Measurements from ENCODE around the gene GNAQ. TPM values are rescaled to one million over a fixed set of nuclear protein-coding genes. Genes with fewer than 3 reads are reported as not detected.

Gene GNAQ
- total and polyA plus RNA-seq, 2 of the 13 experiments (the other 11 are each of a cell fraction or from before 2014, with no cell fraction given) = 16.5 to 17.7 TPM

- no TSS peak for BruUV-seq (replicated peaks)
- WGBS (ENCODE audit: low lambda C conversion rate) = 97% methylated on average over 3 of the region's 3 CpGs
- ChIA-PET POLR2A (no interaction called here), CTCF (ENCODE audit: low intra/inter-chr PET ratio, low total read pairs) (no interaction called here)
- DNase-seq (ENCODE audit: low spot score) (no peak), ATAC-seq (no peak), FAIRE-seq (no peak)
- no peak overlapping the region for H3K4me2 ChIP-seq (ENCODE audit: low read depth, low read length)
- 0 out of 2 replicates have a peak, but pooled peaks cover 4% of the 10 kb centered on the region for H4K20me1 ChIP-seq (ENCODE audit: insufficient read depth, low read length)
- TF ChIP-seq NR0B2 (CRISPR knock-in tag; IDR thresholded peaks at IDR 0.05) (no peak), ZNF362 (CRISPR knock-in tag; IDR thresholded peaks at IDR 0.05; ENCODE audit: borderline replicate concordance) (no peak)
- H3K9me3 ChIP-seq (ENCODE audit: low read length) = no peaks in the 10 kb centered on the region
- no peaks in the 10 kb centered on the region for H3K36me3 ChIP-seq (replicated peaks in 1 of 2; ENCODE audit: control insufficient read depth in 1 of 2, insufficient read depth in 2 of 2, low read length in 2 of 2)
- H3K27me3 ChIP-seq (ENCODE audit: control insufficient read depth in 1 of 2, insufficient read depth in 2 of 2, low read length in 2 of 2) = no peaks in the 10 kb centered on the region
- intact Hi-C loops (cut with micrococcal nuclease; ENCODE audit: unreplicated experiment) = no loop called here
- no peaks in the 10 kb centered on the region for H3K79me2 ChIP-seq (ENCODE audit: insufficient read depth, low read length)
- no peak overlapping the region for H3K4me3 ChIP-seq (replicated peaks in 1 of 3; ENCODE audit: insufficient read depth in 1 of 3, low read depth in 2 of 3, low read length in 3 of 3)
- no peak overlapping the region for H2AFZ ChIP-seq (ENCODE audit: low read length)
- H3K9ac ChIP-seq (ENCODE audit: insufficient read depth, low read depth, low read length) = no peak overlapping the region
- no peak overlapping the region for H3K27ac ChIP-seq (ENCODE audit: extremely low read length, insufficient read depth, low read length)
- H3K4me1 ChIP-seq (ENCODE audit: insufficient read depth, low read length) = peaks cover 26% of the 10 kb centered on the region
- in situ Hi-C loops (cut with HindIII; ENCODE audit: extremely low pct_ligation_motif_present, low pct_unique_long_range_greater_than_20kb) = no loop called here
Observed at GRCh38 chr9:77876590-77876989, 155.0 kb downstream of the GNAQ start.

GRCh38 chr9:77876091-77876490, 155.5 kb downstream of the GNAQ start:
- BruUV-seq (replicated peaks) = no TSS peak
- Histone ChIP-seq H3K4me3 (replicated peaks in 1 of 3; ENCODE audit: insufficient read depth in 1 of 3, low read depth in 2 of 3, low read length in 3 of 3) (no peak overlapping the region), H3K4me2 (ENCODE audit: low read depth, low read length) (no peak overlapping the region), H3K9ac (ENCODE audit: insufficient read depth, low read depth, low read length) (no peak overlapping the region), H4K20me1 (ENCODE audit: insufficient read depth, low read length) (0 out of 2 replicates have a peak, but pooled peaks cover 4% of the 10 kb centered on the region), H2AFZ (ENCODE audit: low read length) (no peak overlapping the region), H3K27me3 (ENCODE audit: control insufficient read depth in 1 of 2, insufficient read depth in 2 of 2, low read length in 2 of 2) (no peaks in the 10 kb centered on the region), H3K79me2 (ENCODE audit: insufficient read depth, low read length) (no peaks in the 10 kb centered on the region), H3K9me3 (ENCODE audit: low read length) (no peaks in the 10 kb centered on the region), H3K4me1 (ENCODE audit: insufficient read depth, low read length) (peaks cover 21% of the 10 kb centered on the region), H3K36me3 (replicated peaks in 1 of 2; ENCODE audit: control insufficient read depth in 1 of 2, insufficient read depth in 2 of 2, low read length in 2 of 2) (no peaks in the 10 kb centered on the region), H3K27ac (ENCODE audit: extremely low read length, insufficient read depth, low read length) (no peak overlapping the region)
- ChIA-PET CTCF (ENCODE audit: low intra/inter-chr PET ratio, low total read pairs) (no interaction called here), POLR2A (no interaction called here)
- FAIRE-seq (no peak), DNase-seq (ENCODE audit: low spot score) (no peak), ATAC-seq (no peak)
- intact Hi-C loops (cut with micrococcal nuclease; ENCODE audit: unreplicated experiment) = no loop called here
- TF ChIP-seq SMARCE1 (IDR thresholded peaks at IDR 0.05; ENCODE audit: borderline replicate concordance) = no peak
- TF ChIP-seq NFE2L1 (CRISPR knock-in tag; IDR thresholded peaks at IDR 0.05; ENCODE audit: borderline replicate concordance) = no peak
- no peak for TF ChIP-seq AGO2 (optimal IDR thresholded peaks at IDR 0.05; ENCODE audit: low read depth, low read length)
- TF ChIP-seq KDM5B (CRISPR knock-in tag; IDR thresholded peaks at IDR 0.05; ENCODE audit: borderline replicate concordance) = no peak
- TF ChIP-seq ZNF160 (CRISPR knock-in tag; IDR thresholded peaks at IDR 0.05) = no peak
- TF ChIP-seq ZNF782 (CRISPR knock-in tag; IDR thresholded peaks at IDR 0.05; ENCODE audit: borderline replicate concordance) = no peak
- TF ChIP-seq ZNF691 (CRISPR knock-in tag; IDR thresholded peaks at IDR 0.05; ENCODE audit: borderline replicate concordance, low read depth) = no peak
- no peak for TF ChIP-seq CBFB (CRISPR knock-in tag; IDR thresholded peaks at IDR 0.05)
- TF ChIP-seq MED13 (CRISPR knock-in tag; IDR thresholded peaks at IDR 0.05) = no peak
- in situ Hi-C loops (cut with HindIII; ENCODE audit: extremely low pct_ligation_motif_present, low pct_unique_long_range_greater_than_20kb) = no loop called here
- WGBS (ENCODE audit: low lambda C conversion rate) = 92% methylated on average over 2 of the region's 2 CpGs

All from HepG2 (cell line).